ENCODE data around the gene COL27A1. TPM values are rescaled to one million over a fixed set of nuclear protein-coding genes. Genes with fewer than 3 reads are reported as not detected.

The COL27A1 gene
- polyA plus RNA-seq, 1 of the 3 experiments (the other 2 are of a cell fraction), result 8.7 TPM

GRCh38 chr9:114183006-114183405, 27.7 kb downstream of the COL27A1 start:
- H2AFZ ChIP-seq (ENCODE audit: low read depth), result no peak overlapping the region
- H3K9ac ChIP-seq, result no peak overlapping the region
- no peak for TF ChIP-seq MXI1 (IDR thresholded peaks at IDR 0.05; ENCODE audit: low read depth, low read length)
- TF ChIP-seq TEAD4 (IDR thresholded peaks at IDR 0.05; ENCODE audit: borderline replicate concordance, insufficient read depth), result no peak
- TF ChIP-seq RAD21 (IDR thresholded peaks at IDR 0.05; ENCODE audit: low read length), result no peak
- TF ChIP-seq, protein P1, sequence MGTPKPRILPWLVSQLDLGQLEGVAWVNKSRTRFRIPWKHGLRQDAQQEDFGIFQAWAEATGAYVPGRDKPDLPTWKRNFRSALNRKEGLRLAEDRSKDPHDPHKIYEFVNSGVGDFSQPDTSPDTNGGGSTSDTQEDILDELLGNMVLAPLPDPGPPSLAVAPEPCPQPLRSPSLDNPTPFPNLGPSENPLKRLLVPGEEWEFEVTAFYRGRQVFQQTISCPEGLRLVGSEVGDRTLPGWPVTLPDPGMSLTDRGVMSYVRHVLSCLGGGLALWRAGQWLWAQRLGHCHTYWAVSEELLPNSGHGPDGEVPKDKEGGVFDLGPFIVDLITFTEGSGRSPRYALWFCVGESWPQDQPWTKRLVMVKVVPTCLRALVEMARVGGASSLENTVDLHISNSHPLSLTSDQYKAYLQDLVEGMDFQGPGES (IDR thresholded peaks at IDR 0.05; ENCODE audit: low read depth, low read length), result no peak
- TF ChIP-seq, protein P2, sequence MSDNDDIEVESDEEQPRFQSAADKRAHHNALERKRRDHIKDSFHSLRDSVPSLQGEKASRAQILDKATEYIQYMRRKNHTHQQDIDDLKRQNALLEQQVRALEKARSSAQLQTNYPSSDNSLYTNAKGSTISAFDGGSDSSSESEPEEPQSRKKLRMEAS (IDR thresholded peaks at IDR 0.05; ENCODE audit: low read depth), result no peak
- TF ChIP-seq YY1 (IDR thresholded peaks at IDR 0.05; ENCODE audit: low read depth), result no peak
- TF ChIP-seq CTCF (IDR thresholded peaks at IDR 0.05), result no peak
- TF ChIP-seq EZH2phosphoT487 (IDR thresholded peaks at IDR 0.05; ENCODE audit: borderline replicate concordance, low read depth), result no peak
- TF ChIP-seq TCF12 (IDR thresholded peaks at IDR 0.05), result no peak
- no peak for TF ChIP-seq RXRA (IDR thresholded peaks at IDR 0.05; ENCODE audit: borderline replicate concordance, low read depth)
- TF ChIP-seq, protein P3, sequence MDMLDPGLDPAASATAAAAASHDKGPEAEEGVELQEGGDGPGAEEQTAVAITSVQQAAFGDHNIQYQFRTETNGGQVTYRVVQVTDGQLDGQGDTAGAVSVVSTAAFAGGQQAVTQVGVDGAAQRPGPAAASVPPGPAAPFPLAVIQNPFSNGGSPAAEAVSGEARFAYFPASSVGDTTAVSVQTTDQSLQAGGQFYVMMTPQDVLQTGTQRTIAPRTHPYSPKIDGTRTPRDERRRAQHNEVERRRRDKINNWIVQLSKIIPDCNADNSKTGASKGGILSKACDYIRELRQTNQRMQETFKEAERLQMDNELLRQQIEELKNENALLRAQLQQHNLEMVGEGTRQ (IDR thresholded peaks at IDR 0.05; ENCODE audit: borderline replicate concordance, low read depth, low read length), result no peak
- no peak for TF ChIP-seq REST (IDR thresholded peaks at IDR 0.05; ENCODE audit: low read depth, low read length)
- H3K4me1 ChIP-seq (ENCODE audit: control insufficient read depth in 1 of 2, insufficient read depth in 2 of 2, low read depth in 1 of 2, low read length in 1 of 2), result peaks cover 28 to 62% of the 10 kb centered on the region in 2 experiments; a peak in 3 of 4 replicates
- H3F3A ChIP-seq (replicated peaks; ENCODE audit: insufficient read depth), result peaks cover 10% of the 10 kb centered on the region
- no peak for DNase-seq
- H3K9me3 ChIP-seq, result no peaks in the 10 kb centered on the region
- ChIA-PET CTCF (interaction anchor here (0.7 kb wide), 1 partner anchor 88 kb away, joined by 3 read pairs; no protein-coding TSS in a partner anchor), POLR2A (no interaction called here)
- H3K4me3 ChIP-seq (ENCODE audit: low read depth in 2 of 2, low read length in 1 of 2), result no peak overlapping the region
- H3K9me2 ChIP-seq, result no peaks in the 10 kb centered on the region
- no peak overlapping the region for H3K27ac ChIP-seq (ENCODE audit: low read depth in 2 of 2, low read length in 1 of 2)
- H3K79me2 ChIP-seq (ENCODE audit: insufficient read depth), result no peaks in the 10 kb centered on the region
- peaks cover 0 to under 1% of the 10 kb centered on the region in 2 experiments for H3K36me3 ChIP-seq (replicated peaks in 1 of 2; ENCODE audit: control insufficient read depth in 1 of 2, insufficient read depth in 2 of 2, low read length in 1 of 2)
- H3K4me2 ChIP-seq, result no peak overlapping the region
- H4K20me1 ChIP-seq (ENCODE audit: insufficient read depth), result 0 out of 2 replicates have a peak, but pooled peaks cover 4% of the 10 kb centered on the region
- WGBS (ENCODE audit: low lambda C conversion rate), result 77% methylated on average over 4 of the region's 6 CpGs
- no peaks in the 10 kb centered on the region for H3K27me3 ChIP-seq (ENCODE audit: insufficient read depth)
